Keratinocyte (primary cell): Measurements from ENCODE around the gene FGFR2. TPM values are rescaled to one million over a fixed set of nuclear protein-coding genes. Genes with fewer than 3 reads are reported as not detected.

ENCODE experiments used
- DNase-seq: peaks from one replicate; pipeline ENCODE4 v3.0.0-alpha.2; 2011; ENCODE audit warnings: low read depth, missing footprints, low spot score
- FAIRE-seq: peaks from 2 replicates; lab custom pipeline; 2011; peaks lifted over from hg19 to GRCh38; lab: Jason Lieb, UNC
- H2AFZ ChIP-seq: 2 replicates; pipeline ENCODE4 v1.6.0; 2012; ENCODE audit warnings: low read length, control low read depth, inconsistent platforms; ENCODE audit not compliant: control insufficient read depth
- H3K27ac ChIP-seq: 2 replicates; pipeline ENCODE4 v1.5.1; 2011; ENCODE audit warnings: low read length; ENCODE audit not compliant: control insufficient read depth, insufficient read depth
- H3K27me3 ChIP-seq: 3 replicates; pipeline ENCODE4 v1.6.0; 2011; ENCODE audit warnings: low read length; ENCODE audit not compliant: control insufficient read depth, insufficient read depth; ENCODE audit errors: extremely low read depth
- H3K36me3 ChIP-seq, 2 experiments: 2 replicates in 1 of 2; 3 replicates in 1 of 2; pipeline ENCODE4 v1.5.1; 2011; ENCODE audit warnings: low read length in 2 of 2, mild to moderate bottlenecking in 1 of 2; ENCODE audit not compliant: control insufficient read depth in 2 of 2, insufficient read depth in 2 of 2; ENCODE audit errors: extremely low read depth in 1 of 2
- H3K4me1 ChIP-seq: 3 replicates; pipeline ENCODE4 v1.5.1; 2011; ENCODE audit warnings: low read length; ENCODE audit not compliant: control insufficient read depth, insufficient read depth; ENCODE audit errors: extremely low read depth
- H3K4me2 ChIP-seq: 3 replicates; pipeline ENCODE4 v1.6.0; 2011; ENCODE audit warnings: low read depth, low read length; ENCODE audit not compliant: control insufficient read depth, insufficient read depth; ENCODE audit errors: extremely low read depth
- H3K4me3 ChIP-seq, 3 experiments: fragments of 200-600 bp in 1 of 3; sonication (generic) in 1 of 3; 2 replicates in 2 of 3; 3 replicates in 1 of 3; pipeline ENCODE4 v1.5.1; 2011 to 2016; ENCODE audit warnings: low read length in 3 of 3, mild to moderate bottlenecking in 3 of 3, control low read depth in 2 of 3, inconsistent platforms in 1 of 3, low read depth in 1 of 3, mixed read lengths in 1 of 3, mixed run types in 1 of 3, moderate library complexity in 1 of 3; ENCODE audit not compliant: control insufficient read depth in 2 of 3, insufficient read depth in 2 of 3; ENCODE audit errors: extremely low read depth in 1 of 3
- H3K79me2 ChIP-seq: 2 replicates; pipeline ENCODE4 v1.6.0; 2012; ENCODE audit warnings: low read length; ENCODE audit not compliant: control insufficient read depth, insufficient read depth
- H3K9ac ChIP-seq: 3 replicates; pipeline ENCODE4 v1.6.0; 2011; ENCODE audit warnings: low read length; ENCODE audit not compliant: control insufficient read depth, insufficient read depth; ENCODE audit errors: extremely low read depth
- H3K9me1 ChIP-seq: 3 replicates; pipeline ENCODE4 v1.6.0; 2011; ENCODE audit warnings: low read length; ENCODE audit not compliant: control insufficient read depth, insufficient read depth; ENCODE audit errors: extremely low read depth
- H3K9me3 ChIP-seq: 2 replicates; pipeline ENCODE4 v1.5.1; 2012; ENCODE audit warnings: low read depth, low read length; ENCODE audit not compliant: control insufficient read depth
- H4K20me1 ChIP-seq: 3 replicates; pipeline ENCODE4 v1.6.0; 2011; ENCODE audit warnings: low read length; ENCODE audit not compliant: control insufficient read depth, insufficient read depth; ENCODE audit errors: extremely low read depth
- EZH2 ChIP-seq: IDR thresholded peaks from one replicate; pipeline ENCODE4 v1.6.1; 2012; ENCODE audit warnings: inconsistent platforms, mild to moderate bottlenecking, low read length, moderate library complexity
- dilution Hi-C: fragments of 300-500 bp; cut with MboI; formaldehyde crosslinking; loops from one replicate; pipeline ENCODE4 v1.7.0; 2020; ENCODE audit warnings: low sequenced_read_pairs; ENCODE audit not compliant: extremely low pct_ligation_motif_present
- polyA plus RNA-seq, 5 experiments: library from polyadenylated mRNA; depleted of rRNA in 3 of 5; stranded (reverse) in 3 of 5; stranded (forward) in 1 of 5; unstranded in 1 of 5; fragments of >200 nt; gene quantifications; 1 replicate in 1 of 5; 2 replicates in 3 of 5; 3 replicates in 1 of 5; pipeline versions ENCODE4 v1.2.1 to v1.2.3, GENCODE V29; 2011 to 2012; ENCODE audit warnings: missing spikeins in 2 of 5, low read depth in 1 of 5, low replicate concordance in 1 of 5
- TF ChIP-seq, protein P1 (sequence below), 3 experiments: IDR thresholded peaks in 1 of 3; conservative IDR thresholded peaks in 1 of 3; optimal IDR thresholded peaks in 1 of 3; 2 replicates in 2 of 3; 3 replicates in 1 of 3; pipeline versions ENCODE3 to v1.5.1; 2011; ENCODE audit warnings: low read length in 3 of 3, mild to moderate bottlenecking in 3 of 3, moderate library complexity in 2 of 3, control low read depth in 1 of 3, inconsistent platforms in 1 of 3; ENCODE audit not compliant: insufficient read depth in 2 of 3; ENCODE audit errors: extremely low read depth in 1 of 3

FGFR2 gene
- polyA plus RNA-seq, 1 donor (not counting 4 experiments of a cell fraction or from before 2014, with no cell fraction given) = 20.6 TPM

DNA sequence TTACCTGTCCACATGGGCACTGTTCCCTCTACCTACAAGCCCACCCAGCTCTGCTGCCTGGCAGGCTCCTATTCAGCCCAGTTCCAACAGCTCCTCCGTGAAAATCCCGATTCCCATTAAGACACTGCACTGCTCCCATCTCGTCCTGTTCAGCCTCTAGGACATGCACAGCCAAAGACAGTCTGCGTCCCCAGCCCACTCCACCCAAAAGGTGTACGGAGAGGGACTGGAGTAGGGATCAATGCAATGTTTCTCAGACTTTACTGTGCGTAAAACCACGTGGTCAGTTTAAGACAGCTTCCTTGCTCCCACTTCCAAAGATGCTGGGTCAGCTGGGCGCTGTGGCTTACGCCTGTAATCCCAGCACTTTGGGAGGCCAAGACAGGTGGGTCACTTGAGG, 19.9 kb downstream of the FGFR2 start:
- TF ChIP-seq EZH2 = no peak
- TF ChIP-seq, protein P1, sequence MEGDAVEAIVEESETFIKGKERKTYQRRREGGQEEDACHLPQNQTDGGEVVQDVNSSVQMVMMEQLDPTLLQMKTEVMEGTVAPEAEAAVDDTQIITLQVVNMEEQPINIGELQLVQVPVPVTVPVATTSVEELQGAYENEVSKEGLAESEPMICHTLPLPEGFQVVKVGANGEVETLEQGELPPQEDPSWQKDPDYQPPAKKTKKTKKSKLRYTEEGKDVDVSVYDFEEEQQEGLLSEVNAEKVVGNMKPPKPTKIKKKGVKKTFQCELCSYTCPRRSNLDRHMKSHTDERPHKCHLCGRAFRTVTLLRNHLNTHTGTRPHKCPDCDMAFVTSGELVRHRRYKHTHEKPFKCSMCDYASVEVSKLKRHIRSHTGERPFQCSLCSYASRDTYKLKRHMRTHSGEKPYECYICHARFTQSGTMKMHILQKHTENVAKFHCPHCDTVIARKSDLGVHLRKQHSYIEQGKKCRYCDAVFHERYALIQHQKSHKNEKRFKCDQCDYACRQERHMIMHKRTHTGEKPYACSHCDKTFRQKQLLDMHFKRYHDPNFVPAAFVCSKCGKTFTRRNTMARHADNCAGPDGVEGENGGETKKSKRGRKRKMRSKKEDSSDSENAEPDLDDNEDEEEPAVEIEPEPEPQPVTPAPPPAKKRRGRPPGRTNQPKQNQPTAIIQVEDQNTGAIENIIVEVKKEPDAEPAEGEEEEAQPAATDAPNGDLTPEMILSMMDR (optimal IDR thresholded peaks at IDR 0.05 in 1 of 3, IDR thresholded peaks at IDR 0.05 in 1 of 3, conservative IDR thresholded peaks at IDR 0.05 in 1 of 3; ENCODE audit: extremely low read depth in 1 of 3, insufficient read depth in 2 of 3, low read length in 3 of 3) = no peak
- Histone ChIP-seq H3K9me3 (no peaks in the 10 kb centered on the region), H3K4me2 (peak overlapping the region; percentile 47), H3K4me3 (no peak overlapping the region), H3K9me1 (peaks cover 6% of the 10 kb centered on the region), H4K20me1 (no peaks in the 10 kb centered on the region), H3K79me2 (peaks cover 45% of the 10 kb centered on the region), H3K9ac (no peak overlapping the region), H3K27me3 (no peaks in the 10 kb centered on the region), H2AFZ (no peak overlapping the region), H3K4me1 (peaks cover 69% of the 10 kb centered on the region), H3K36me3 (peaks cover 0 to 4% of the 10 kb centered on the region in 2 experiments), H3K27ac (no peak overlapping the region)
- FAIRE-seq (no peak), DNase-seq (no peak)
- dilution Hi-C loops = no loop called here

DNA sequence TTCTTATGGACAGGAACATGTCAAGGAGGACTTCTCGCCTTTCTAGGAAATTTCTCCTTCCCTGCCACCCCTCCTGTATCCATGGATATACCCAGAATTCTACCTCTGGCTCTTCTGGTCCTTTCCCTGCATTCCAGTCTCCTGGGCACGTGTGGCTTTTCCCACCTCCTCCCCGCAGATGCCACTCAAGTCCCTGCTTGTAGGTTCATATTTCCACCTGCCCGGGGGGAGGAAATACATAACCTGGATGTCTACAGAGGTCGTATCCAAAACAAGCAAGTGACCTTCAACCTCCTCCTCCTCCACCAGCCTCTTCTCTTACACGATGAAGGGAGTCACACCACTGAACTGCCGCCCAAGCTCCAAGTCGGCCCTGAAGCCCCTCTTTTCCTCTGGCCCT, 20.7 kb downstream of the FGFR2 start:
- H3K36me3 ChIP-seq = peaks cover 0 to 4% of the 10 kb centered on the region in 2 experiments
- H3K9me1 ChIP-seq = peaks cover 6% of the 10 kb centered on the region
- H3K9me3 ChIP-seq = no peaks in the 10 kb centered on the region
- H3K4me1 ChIP-seq = peaks cover 76% of the 10 kb centered on the region
- peak overlapping the region; percentile 8 for H3K27ac ChIP-seq
- FAIRE-seq = peak; percentile 63
- DNase-seq = no peak
- no peaks in the 10 kb centered on the region for H3K27me3 ChIP-seq
- H3K4me2 ChIP-seq = peak overlapping the region; percentile 47
- H2AFZ ChIP-seq = no peak overlapping the region
- H3K79me2 ChIP-seq = peaks cover 48% of the 10 kb centered on the region
- dilution Hi-C loops = no loop called here
- no peak overlapping the region for H3K9ac ChIP-seq
- H3K4me3 ChIP-seq = peak overlapping the region in 1 of 3 experiments; percentile 8
- H4K20me1 ChIP-seq = no peaks in the 10 kb centered on the region
- TF ChIP-seq, protein P1 (optimal IDR thresholded peaks at IDR 0.05 in 1 of 3, IDR thresholded peaks at IDR 0.05 in 1 of 3, conservative IDR thresholded peaks at IDR 0.05 in 1 of 3; ENCODE audit: extremely low read depth in 1 of 3, insufficient read depth in 2 of 3, low read length in 3 of 3) = no peak
- TF ChIP-seq EZH2 = no peak
